SK-N-SH (cell line): ENCODE data around the gene RAB25. TPM values are rescaled to one million over a fixed set of nuclear protein-coding genes. Genes with fewer than 3 reads are reported as not detected.

Experiments used
- CTCF ChIA-PET: fragments of 300-600, 350-600 bp; formaldehyde crosslinking; extraction: SDS; loops from one replicate; lab custom pipeline; 2021; lab: Yijun Ruan, JAX
- POLR2A ChIA-PET: fragments of 350-600 bp; sonication (Branson Sonifier 250); formaldehyde crosslinking; extraction: SDS; loops from one replicate; lab custom pipeline; 2020; ENCODE audit warnings: antibody characterized with exemption, inconsistent platforms; lab: Yijun Ruan, JAX
- DNase-seq: peaks from one replicate; pipeline ENCODE4 v3.0.0; 2012
- H2AFZ ChIP-seq: fragments of 200-600 bp; sonication (generic); 2 replicates; pipeline ENCODE4 v1.8.1; 2016; ENCODE audit warnings: antibody characterized with exemption, mild to moderate bottlenecking, low read depth
- H3F3A ChIP-seq: fragments of 200-600 bp; sonication (generic); replicated peaks from 2 replicates; pipeline ENCODE3; 2016; ENCODE audit warnings: antibody characterized with exemption, mild to moderate bottlenecking; ENCODE audit not compliant: insufficient read depth
- H3K27ac ChIP-seq, 2 experiments: fragments of 200-500 bp in 1 of 2; fragments of 200-600 bp in 1 of 2; sonication (Bioruptor generic) in 1 of 2; sonication (generic), shearing (Covaris generic) in 1 of 2; 2 replicates each; pipeline versions ENCODE4 v1.5.1 to v1.6.1; 2014 to 2016; ENCODE audit warnings: low read depth in 2 of 2, inconsistent platforms in 1 of 2, low read length in 1 of 2, mild to moderate bottlenecking in 1 of 2, mixed read lengths in 1 of 2
- H3K27me3 ChIP-seq: fragments of 200-600 bp; sonication (generic), shearing (Covaris generic); 2 replicates; pipeline ENCODE4 v1.6.1; 2016; ENCODE audit warnings: mixed run types; ENCODE audit not compliant: insufficient read depth
- H3K36me3 ChIP-seq, 2 experiments: fragments of 200-500 bp in 1 of 2; fragments of 200-600 bp in 1 of 2; sonication (Bioruptor generic) in 1 of 2; sonication (generic) in 1 of 2; replicated peaks in 1 of 2; 2 replicates each; pipeline versions ENCODE3 to v1.5.1; 2014 to 2016; ENCODE audit warnings: low read length in 1 of 2, mild to moderate bottlenecking in 1 of 2; ENCODE audit not compliant: insufficient read depth in 2 of 2, control insufficient read depth in 1 of 2
- H3K4me1 ChIP-seq, 2 experiments: fragments of 200-500 bp in 1 of 2; fragments of 200-600 bp in 1 of 2; sonication (Bioruptor generic) in 1 of 2; sonication (generic), shearing (Covaris generic) in 1 of 2; 2 replicates each; pipeline versions ENCODE4 v1.5.1 to v1.6.1; 2014 to 2016; ENCODE audit warnings: low read depth in 1 of 2, low read length in 1 of 2, mixed run types in 1 of 2; ENCODE audit not compliant: insufficient read depth in 2 of 2, control insufficient read depth in 1 of 2
- H3K4me2 ChIP-seq: fragments of 200-600 bp; sonication (generic), shearing (Covaris generic); 2 replicates; pipeline ENCODE4 v1.6.1; 2017; ENCODE audit warnings: mixed run types
- H3K4me3 ChIP-seq, 2 experiments: fragments of 200-500 bp in 1 of 2; fragments of 200-600 bp in 1 of 2; sonication (Bioruptor generic) in 1 of 2; sonication (generic), shearing (Covaris generic) in 1 of 2; 2 replicates each; pipeline versions ENCODE4 v1.5.1 to v1.8.1; 2014 to 2016; ENCODE audit warnings: low read depth in 2 of 2, inconsistent platforms in 1 of 2, low read length in 1 of 2, mild to moderate bottlenecking in 1 of 2, mixed read lengths in 1 of 2, moderate library complexity in 1 of 2
- H3K79me2 ChIP-seq: fragments of 200-600 bp; sonication (generic); 2 replicates; pipeline ENCODE4 v1.8.1; 2017; ENCODE audit warnings: mild to moderate bottlenecking; ENCODE audit not compliant: insufficient read depth
- H3K9ac ChIP-seq: fragments of 200-600 bp; sonication (generic); 2 replicates; pipeline ENCODE4 v1.6.1; 2017; ENCODE audit warnings: mixed run types
- H3K9me2 ChIP-seq: fragments of 200-600 bp; sonication (generic); 2 replicates; pipeline ENCODE4 v1.6.1; 2017; ENCODE audit warnings: mixed run types
- H3K9me3 ChIP-seq: fragments of 200-600 bp; sonication (generic); 2 replicates; pipeline ENCODE4 v1.6.1; 2017; ENCODE audit warnings: mixed run types, mild to moderate bottlenecking, moderate library complexity
- H4K20me1 ChIP-seq: fragments of 200-600 bp; sonication (generic); 2 replicates; pipeline ENCODE4 v1.6.1; 2017; ENCODE audit warnings: mild to moderate bottlenecking, mixed run types; ENCODE audit not compliant: insufficient read depth
- CHD2 ChIP-seq: fragments of 150-350 bp; IDR thresholded peaks from 2 replicates; pipeline ENCODE4 v1.6.1; 2018; ENCODE audit warnings: low read length; ENCODE audit not compliant: partially characterized antibody
- ELF1 ChIP-seq: IDR thresholded peaks from 2 replicates; pipeline ENCODE4 v1.4.0; 2012
- EP300 ChIP-seq, 2 experiments: IDR thresholded peaks; 2 replicates each; pipeline versions ENCODE4 v1.4.0 to v1.6.1; 2012; ENCODE audit warnings: borderline replicate concordance in 1 of 2, low read depth in 1 of 2, low read length in 1 of 2
- EZH2phosphoT487 ChIP-seq: fragments of 200-600 bp; sonication (generic); IDR thresholded peaks from 2 replicates; pipeline ENCODE4 v1.6.1; 2017; ENCODE audit warnings: low read depth, mixed run types, mild to moderate bottlenecking, antibody characterized with exemption, moderate library complexity, borderline replicate concordance
- FOXJ3 ChIP-seq: sonication (generic); formaldehyde crosslinking; IDR thresholded peaks from 2 replicates; pipeline ENCODE4 v1.5.1; 2020; ENCODE audit warnings: mild to moderate bottlenecking, missing genetic modification reagents
- GABPA ChIP-seq: IDR thresholded peaks from 2 replicates; pipeline ENCODE4 v1.4.0; 2012; ENCODE audit warnings: low read depth, mild to moderate bottlenecking
- JUND ChIP-seq: IDR thresholded peaks from 2 replicates; pipeline ENCODE4 v1.4.0; 2012
- MEF2A ChIP-seq: IDR thresholded peaks from 2 replicates; pipeline ENCODE4 v1.4.0; 2012; ENCODE audit warnings: low read depth, borderline replicate concordance
- NRF1 ChIP-seq: IDR thresholded peaks from 2 replicates; pipeline ENCODE4 v1.6.1; 2012; ENCODE audit warnings: low read depth, mild to moderate bottlenecking, low read length
- POLR2AphosphoS5 ChIP-seq: IDR thresholded peaks from 2 replicates; pipeline ENCODE4 v1.6.1; 2012; ENCODE audit warnings: low read depth, low read length
- RCOR1 ChIP-seq: fragments of 150-350 bp; IDR thresholded peaks from 2 replicates; pipeline ENCODE4 v1.6.1; 2017; ENCODE audit warnings: antibody characterized with exemption, low read length
- SIN3A ChIP-seq: IDR thresholded peaks from 2 replicates; pipeline ENCODE4 v1.6.1; 2012; ENCODE audit warnings: low read depth, mild to moderate bottlenecking, low read length, moderate library complexity, borderline replicate concordance
- SMC3 ChIP-seq: IDR thresholded peaks from 2 replicates; pipeline ENCODE4 v1.6.1; 2012; ENCODE audit warnings: low read depth, low read length, improper control_type of control experiment
- TAF1 ChIP-seq: IDR thresholded peaks from 2 replicates; pipeline ENCODE4 v1.6.1; 2012; ENCODE audit warnings: low read depth, mild to moderate bottlenecking, low read length, moderate library complexity, borderline replicate concordance
- TCF12 ChIP-seq: IDR thresholded peaks from 2 replicates; pipeline ENCODE4 v1.4.0; 2012
- TEAD4 ChIP-seq: IDR thresholded peaks from 2 replicates; pipeline ENCODE4 v1.4.0; 2012; ENCODE audit warnings: mild to moderate bottlenecking, borderline replicate concordance; ENCODE audit not compliant: insufficient read depth
- YY1 ChIP-seq: IDR thresholded peaks from 2 replicates; pipeline ENCODE4 v1.4.0; 2012; ENCODE audit warnings: low read depth, mild to moderate bottlenecking
- WGBS: methylation state at CpG from one replicate; pipeline ENCODE4 v1.1.6; 2017; ENCODE audit warnings: low lambda C conversion rate; 5-methylcytosine and 5-hydroxymethylcytosine counted together
- polyA plus RNA-seq, 3 experiments: library from polyadenylated mRNA; depleted of rRNA; stranded (reverse); fragments of >200 nt; gene quantifications; 2 replicates each; pipeline ENCODE4 v1.2.3, GENCODE V29; 2012
- TF ChIP-seq, protein P1 (sequence below): IDR thresholded peaks from 2 replicates; pipeline ENCODE4 v1.4.0; 2012; ENCODE audit warnings: low read depth, borderline replicate concordance
- TF ChIP-seq, protein P2 (sequence below): IDR thresholded peaks from 2 replicates; pipeline ENCODE4 v1.4.0; 2012; ENCODE audit warnings: low read depth, borderline replicate concordance
- TF ChIP-seq, protein P3 (sequence below): IDR thresholded peaks from 2 replicates; pipeline ENCODE4; 2012

The RAB25 gene
- polyA plus RNA-seq, 1 of the 3 experiments (the other 2 are of a cell fraction) = not detected

DNA sequence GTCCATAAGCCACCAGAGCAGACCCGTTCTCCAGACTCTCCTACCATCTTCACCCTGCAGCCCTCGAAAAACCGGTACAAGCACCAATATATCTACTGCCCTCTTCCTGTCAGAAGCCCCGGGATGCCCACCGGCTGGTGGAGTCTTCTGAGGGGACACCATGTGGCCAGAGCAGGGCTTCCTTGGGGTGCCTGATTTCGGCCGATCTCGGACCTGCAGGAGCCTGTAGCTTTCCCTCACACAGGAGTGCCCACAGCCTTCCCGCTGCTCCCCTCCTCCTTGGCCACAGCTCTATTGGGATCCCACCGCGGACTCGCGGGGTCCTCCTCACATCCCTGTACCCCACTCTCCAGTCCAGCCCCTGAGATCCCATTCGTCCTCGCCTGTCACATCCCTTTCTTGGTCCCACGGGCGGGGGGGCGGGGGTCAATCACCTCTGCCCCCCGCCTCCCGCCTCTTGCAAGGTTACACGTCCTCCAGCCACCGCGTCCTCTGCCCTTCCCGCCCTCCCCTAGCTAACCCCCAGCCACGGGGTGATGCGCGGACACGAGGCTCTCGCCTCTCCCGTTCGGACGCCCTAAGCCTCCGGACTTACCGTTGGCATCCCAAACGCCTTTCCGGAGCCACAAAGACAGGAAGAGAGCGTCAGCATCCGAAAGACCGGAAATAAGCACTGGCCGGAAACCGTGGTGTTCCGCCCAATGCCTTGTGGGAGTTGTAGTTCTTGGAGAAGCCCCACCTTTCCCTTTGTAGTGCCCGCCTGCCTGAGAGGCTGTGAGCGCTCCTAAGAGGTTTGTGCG, 40.5 kb upstream of the RAB25 start, which contains the start of gene SSR2 (continued):
- TF ChIP-seq SMC3 = no peak
- TF ChIP-seq RCOR1 = no peak
- TF ChIP-seq YY1 = no peak
- TF ChIP-seq, protein P1, sequence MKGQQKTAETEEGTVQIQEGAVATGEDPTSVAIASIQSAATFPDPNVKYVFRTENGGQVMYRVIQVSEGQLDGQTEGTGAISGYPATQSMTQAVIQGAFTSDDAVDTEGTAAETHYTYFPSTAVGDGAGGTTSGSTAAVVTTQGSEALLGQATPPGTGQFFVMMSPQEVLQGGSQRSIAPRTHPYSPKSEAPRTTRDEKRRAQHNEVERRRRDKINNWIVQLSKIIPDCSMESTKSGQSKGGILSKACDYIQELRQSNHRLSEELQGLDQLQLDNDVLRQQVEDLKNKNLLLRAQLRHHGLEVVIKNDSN = no peak
- TF ChIP-seq SIN3A = 0 out of 2 replicates have a peak, but pooled peaks have one; percentile 23
- no peak for TF ChIP-seq TCF12
- TF ChIP-seq ELF1 = peak; percentile 91
- no peak for TF ChIP-seq MEF2A
- TF ChIP-seq, protein P2, sequence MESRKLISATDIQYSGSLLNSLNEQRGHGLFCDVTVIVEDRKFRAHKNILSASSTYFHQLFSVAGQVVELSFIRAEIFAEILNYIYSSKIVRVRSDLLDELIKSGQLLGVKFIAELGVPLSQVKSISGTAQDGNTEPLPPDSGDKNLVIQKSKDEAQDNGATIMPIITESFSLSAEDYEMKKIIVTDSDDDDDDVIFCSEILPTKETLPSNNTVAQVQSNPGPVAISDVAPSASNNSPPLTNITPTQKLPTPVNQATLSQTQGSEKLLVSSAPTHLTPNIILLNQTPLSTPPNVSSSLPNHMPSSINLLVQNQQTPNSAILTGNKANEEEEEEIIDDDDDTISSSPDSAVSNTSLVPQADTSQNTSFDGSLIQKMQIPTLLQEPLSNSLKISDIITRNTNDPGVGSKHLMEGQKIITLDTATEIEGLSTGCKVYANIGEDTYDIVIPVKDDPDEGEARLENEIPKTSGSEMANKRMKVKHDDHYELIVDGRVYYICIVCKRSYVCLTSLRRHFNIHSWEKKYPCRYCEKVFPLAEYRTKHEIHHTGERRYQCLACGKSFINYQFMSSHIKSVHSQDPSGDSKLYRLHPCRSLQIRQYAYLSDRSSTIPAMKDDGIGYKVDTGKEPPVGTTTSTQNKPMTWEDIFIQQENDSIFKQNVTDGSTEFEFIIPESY = no peak
- TF ChIP-seq NRF1 = no peak

DNA sequence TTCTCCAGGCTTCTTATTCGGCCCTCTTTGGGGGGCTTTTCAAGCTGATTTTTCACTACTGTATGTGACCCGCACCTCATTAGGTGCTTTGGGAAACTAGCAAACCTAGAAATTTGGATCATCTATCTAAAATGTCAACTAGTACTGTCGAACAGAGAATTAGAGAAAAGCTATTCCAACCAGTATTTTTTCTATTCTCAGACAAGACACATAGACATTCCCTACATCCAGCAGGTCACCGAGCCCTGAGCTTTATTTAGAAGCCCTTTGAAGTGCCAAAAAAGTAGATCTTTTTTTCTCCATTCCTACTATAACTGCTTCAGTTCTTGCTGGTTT, 39.9 kb upstream of the RAB25 start:
- DNase-seq = no peak
- Histone ChIP-seq H3K27ac (peak overlapping the region in 1 of 2 experiments; percentile 36; a peak in 2 of 4 replicates), H3K36me3 (peaks cover 16 to 35% of the 10 kb centered on the region in 2 experiments), H2AFZ (peak overlapping the region; percentile 92), H3K9ac (peak overlapping the region; percentile 80; the same call in 1 of the 2 replicates), H3K4me2 (peak overlapping the region; percentile 98; the same call in 1 of the 2 replicates), H3K27me3 (no peaks in the 10 kb centered on the region), H3F3A (peaks cover 19% of the 10 kb centered on the region), H3K4me1 (peaks cover 7 to 12% of the 10 kb centered on the region in 2 experiments; a peak in 3 of 4 replicates), H3K79me2 (peaks cover 44% of the 10 kb centered on the region), H3K9me2 (no peaks in the 10 kb centered on the region), H3K4me3 (peak overlapping the region; percentile 67 to 96; a peak in 3 of 4 replicates), H4K20me1 (peaks cover 22% of the 10 kb centered on the region), H3K9me3 (no peaks in the 10 kb centered on the region)
- TF ChIP-seq TCF12 (no peak), CHD2 (no peak)
- POLR2A ChIA-PET = interaction anchor here (1.4 kb wide), 1 partner anchor 45 kb away, joined by 6 read pairs; no protein-coding TSS in a partner anchor
- WGBS = 8% methylated on average over 4 of the region's 4 CpGs
- CTCF ChIA-PET = interaction anchor here (0.8 to 2.9 kb wide), 7 partner anchors 17 to 83 kb away, joined by 3 to 14 read pairs (median 4); partner anchors contain the start of gene UBQLN4

DNA sequence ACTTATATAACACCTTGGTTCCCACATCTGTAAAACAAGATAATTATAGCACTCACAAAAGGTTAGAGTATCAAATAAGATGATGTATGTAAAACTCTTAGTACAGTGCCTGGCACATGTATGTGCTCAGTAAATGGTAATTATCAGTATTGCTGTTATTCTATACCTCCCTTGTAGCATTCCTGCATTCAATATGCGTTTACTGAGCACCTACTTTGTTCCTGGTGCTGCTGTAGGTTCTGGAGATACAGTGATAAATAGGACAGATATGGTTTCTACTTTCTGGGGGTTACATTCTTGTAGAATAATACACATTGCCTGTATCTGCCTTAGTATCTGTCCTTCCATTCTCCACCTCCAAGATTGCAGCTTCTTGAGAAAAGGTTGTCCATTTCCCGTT, 39.0 kb upstream of the RAB25 start:
- 84% methylated on average over 2 of the region's 2 CpGs for WGBS
- Histone ChIP-seq H3K9ac (no peak overlapping the region), H3K9me3 (no peaks in the 10 kb centered on the region), H3K27me3 (no peaks in the 10 kb centered on the region), H3K4me2 (no peak overlapping the region), H2AFZ (no peak overlapping the region), H3K79me2 (peaks cover 35% of the 10 kb centered on the region), H3K4me1 (peaks cover 7 to 12% of the 10 kb centered on the region in 2 experiments; a peak in 3 of 4 replicates), H3K4me3 (no peak overlapping the region), H3K9me2 (no peaks in the 10 kb centered on the region), H3F3A (peaks cover 17% of the 10 kb centered on the region), H4K20me1 (peaks cover 22% of the 10 kb centered on the region), H3K36me3 (peaks cover 11 to 26% of the 10 kb centered on the region in 2 experiments), H3K27ac (no peak overlapping the region)
- ChIA-PET POLR2A (interaction anchor here (1.4 kb wide), 1 partner anchor 44 kb away, joined by 6 read pairs; no protein-coding TSS in a partner anchor), CTCF (interaction anchor here (0.8 to 2.9 kb wide), 4 partner anchors 11 to 44 kb away, joined by 4 to 14 read pairs (median 6); partner anchors contain the start of gene UBQLN4)
- DNase-seq = no peak
- no peak for TF ChIP-seq TEAD4
- no peak for TF ChIP-seq POLR2AphosphoS5
- TF ChIP-seq FOXJ3 (CRISPR knock-in tag) = no peak
- no peak for TF ChIP-seq EP300 (IDR thresholded peaks at IDR 0.05; ENCODE audit: borderline replicate concordance in 1 of 2, low read depth in 1 of 2, low read length in 1 of 2)
- no peak for TF ChIP-seq JUND
- TF ChIP-seq RCOR1 = no peak
- TF ChIP-seq GABPA = no peak
- no peak for TF ChIP-seq EZH2phosphoT487
- no peak for TF ChIP-seq TAF1
- TF ChIP-seq, protein P3, sequence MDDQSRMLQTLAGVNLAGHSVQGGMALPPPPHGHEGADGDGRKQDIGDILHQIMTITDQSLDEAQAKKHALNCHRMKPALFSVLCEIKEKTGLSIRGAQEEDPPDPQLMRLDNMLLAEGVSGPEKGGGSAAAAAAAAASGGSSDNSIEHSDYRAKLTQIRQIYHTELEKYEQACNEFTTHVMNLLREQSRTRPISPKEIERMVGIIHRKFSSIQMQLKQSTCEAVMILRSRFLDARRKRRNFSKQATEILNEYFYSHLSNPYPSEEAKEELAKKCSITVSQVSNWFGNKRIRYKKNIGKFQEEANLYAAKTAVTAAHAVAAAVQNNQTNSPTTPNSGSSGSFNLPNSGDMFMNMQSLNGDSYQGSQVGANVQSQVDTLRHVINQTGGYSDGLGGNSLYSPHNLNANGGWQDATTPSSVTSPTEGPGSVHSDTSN = no peak
